DLD1 (cell line): ENCODE measurements around the gene RAPGEF5.

Source experiments
- in situ Hi-C: cut with HindIII; loops from 2 replicates; pipeline ENCODE4 v1.10.0; 2017; ENCODE audit warnings: low sequenced_read_pairs

RAPGEF5 gene

DNA sequence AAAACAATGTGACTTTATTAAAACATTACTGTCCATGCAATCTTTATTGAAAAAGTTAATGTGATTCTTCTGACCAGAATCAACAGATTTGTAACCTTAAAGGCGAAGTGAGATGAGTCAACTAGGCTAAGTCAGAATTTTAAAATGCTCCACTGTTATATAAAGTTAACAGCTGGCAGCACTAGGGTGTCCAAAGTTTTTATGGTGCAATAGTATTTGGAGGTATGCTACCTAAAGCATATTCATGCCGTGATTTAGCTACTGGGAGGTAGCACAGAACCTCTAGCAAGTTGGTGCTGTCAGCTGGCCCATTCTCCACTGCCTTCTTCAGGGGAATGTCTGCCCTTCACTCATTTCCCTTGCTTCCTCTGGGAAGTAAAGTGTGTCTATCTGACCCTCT is 126.7 kb downstream of the RAPGEF5 start:
- in situ Hi-C loops, result no loop called here

DNA sequence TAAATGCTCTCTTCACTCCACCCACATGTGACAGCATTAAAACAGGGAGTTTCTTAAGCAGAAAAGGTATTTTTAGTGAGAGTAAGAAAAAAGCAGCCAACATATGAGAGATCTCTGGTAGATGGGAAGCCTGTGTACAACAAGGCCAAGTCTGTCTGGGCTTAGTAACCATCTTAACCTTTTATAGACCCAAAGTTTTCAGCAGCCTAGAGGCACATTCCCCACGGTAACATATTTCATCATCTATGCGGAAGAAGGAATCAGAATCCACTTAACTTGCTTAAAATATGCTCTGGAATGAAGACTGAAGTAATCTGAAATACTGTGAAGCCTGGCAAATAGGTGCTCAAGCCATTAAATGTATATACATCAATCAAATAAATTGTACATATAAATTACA is 127.8 kb downstream of the RAPGEF5 start:
- in situ Hi-C loops, result no loop called here

DNA sequence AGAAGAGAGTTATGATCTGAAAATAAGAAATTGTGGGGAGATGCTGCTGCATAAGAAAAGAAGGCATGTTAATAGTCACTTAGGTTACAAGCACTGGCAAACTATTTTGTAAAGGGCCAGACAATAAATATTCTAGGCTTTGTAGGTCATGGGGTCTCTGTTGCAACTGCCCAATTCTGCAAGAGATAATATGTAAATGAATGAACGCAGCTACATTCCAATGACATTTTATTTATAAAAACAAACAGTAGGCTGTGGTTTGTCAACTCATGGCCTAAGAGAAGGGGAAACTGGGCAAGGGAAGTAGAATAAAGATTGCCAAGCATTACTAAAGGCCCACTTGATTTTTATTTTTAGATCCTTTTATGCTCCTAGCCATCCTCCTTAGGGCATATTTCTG is 133.1 kb downstream of the RAPGEF5 start:
- in situ Hi-C loops, result no loop called here

DNA sequence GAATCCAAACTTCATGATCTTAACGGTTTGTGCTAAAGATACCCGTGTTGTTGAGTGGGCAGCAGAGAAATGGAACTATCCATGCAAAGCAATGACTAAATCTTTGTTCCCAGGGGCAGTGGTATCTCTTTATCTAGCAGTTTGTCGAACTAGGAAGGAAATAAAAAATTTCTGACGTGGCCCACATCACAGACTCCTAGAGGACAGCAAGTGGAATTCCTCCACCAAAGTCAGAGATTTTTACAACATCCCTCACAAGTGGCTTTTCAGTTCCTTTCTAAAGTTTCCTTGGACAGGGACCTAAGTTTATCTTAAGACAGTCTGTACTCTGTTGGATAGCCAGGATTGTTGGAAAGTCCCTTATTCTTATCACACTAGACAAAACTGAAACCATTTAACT is 136.0 kb downstream of the RAPGEF5 start:
- in situ Hi-C loops, result no loop called here

DNA sequence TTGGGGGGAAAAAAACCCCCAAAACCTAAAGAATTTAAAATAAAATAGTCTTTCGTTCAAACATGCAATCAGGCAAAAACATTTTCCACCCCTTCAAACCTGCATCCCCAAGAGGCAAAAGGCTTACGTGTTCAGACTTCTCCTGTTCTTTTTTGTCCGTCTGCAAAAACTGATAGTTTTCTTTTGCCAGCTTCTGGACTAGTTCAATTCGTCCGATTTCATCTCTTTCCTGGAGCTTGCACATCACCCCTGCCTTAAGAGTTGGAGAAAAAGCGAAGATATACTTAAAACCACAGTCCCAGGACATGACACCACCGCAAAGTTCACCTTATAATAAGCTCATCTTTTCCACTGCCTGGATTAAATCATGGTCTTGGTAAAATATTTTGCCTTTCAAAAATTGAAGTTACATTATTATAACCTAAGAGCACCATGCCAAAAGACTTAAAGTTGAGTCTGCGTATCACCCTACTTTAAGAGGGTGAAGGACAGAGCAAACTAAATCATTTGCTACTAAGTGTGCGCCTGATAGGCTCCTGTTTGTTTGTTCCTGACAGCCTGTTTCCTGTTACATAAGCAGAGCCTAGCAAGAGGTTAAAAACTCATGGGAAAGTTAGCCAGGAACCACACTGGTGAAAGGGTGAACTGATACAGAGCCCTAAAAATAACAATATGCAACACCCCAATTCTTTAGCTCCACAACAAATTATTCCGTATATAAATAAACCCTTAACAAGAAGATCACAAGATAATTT is 137.0 kb downstream of the RAPGEF5 start:
- in situ Hi-C loops, result no loop called here

DNA sequence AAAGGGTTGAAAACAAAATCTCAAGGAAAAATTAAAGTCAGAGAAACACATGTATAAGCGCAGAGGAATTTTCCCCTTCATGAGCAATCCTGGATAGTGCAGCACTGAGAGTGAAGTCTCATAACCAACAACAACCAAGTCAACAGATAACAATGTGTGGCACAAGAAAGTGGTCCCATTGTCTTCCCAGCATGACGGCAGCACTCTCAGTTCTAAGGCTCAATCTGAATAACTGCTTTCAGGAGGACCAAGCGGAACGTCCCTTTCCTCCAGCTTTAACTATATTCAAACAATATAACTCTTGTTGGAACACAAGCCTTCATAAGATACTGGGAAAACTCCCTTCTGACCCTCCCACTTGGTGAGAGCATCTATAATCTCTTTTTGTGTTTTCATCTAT is 137.9 kb downstream of the RAPGEF5 start:
- in situ Hi-C loops, result no loop called here

DNA sequence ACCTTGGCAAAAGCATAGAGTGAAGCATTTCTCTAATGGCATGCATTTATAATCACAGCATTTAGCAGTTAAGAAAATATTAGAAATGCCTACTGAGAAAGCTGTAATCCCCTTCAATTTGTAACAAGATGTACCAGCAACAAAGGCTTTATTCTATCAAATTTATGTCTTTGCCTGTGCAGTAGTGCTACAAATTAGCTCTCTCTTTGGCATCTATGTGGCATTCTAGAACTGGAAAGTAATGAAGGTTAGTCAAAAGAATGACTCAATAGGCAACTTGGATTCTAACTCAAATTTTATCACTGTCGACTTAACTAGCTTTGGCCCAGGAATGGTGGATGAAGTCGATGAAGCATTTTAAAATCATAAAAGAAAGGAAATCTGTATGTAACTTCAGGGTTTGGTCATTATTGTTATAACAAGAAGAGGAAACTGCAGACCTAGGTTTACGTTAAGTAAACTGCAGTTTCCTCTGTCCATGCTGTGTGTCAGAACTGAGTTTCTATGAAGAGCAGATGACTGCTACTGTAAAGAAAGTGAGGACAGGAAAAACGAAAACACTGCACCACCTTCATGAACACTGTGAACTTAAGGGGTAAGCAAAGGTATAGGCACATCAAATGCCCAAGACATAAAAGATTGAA is 140.0 kb downstream of the RAPGEF5 start:
- in situ Hi-C loops, result no loop called here

DNA sequence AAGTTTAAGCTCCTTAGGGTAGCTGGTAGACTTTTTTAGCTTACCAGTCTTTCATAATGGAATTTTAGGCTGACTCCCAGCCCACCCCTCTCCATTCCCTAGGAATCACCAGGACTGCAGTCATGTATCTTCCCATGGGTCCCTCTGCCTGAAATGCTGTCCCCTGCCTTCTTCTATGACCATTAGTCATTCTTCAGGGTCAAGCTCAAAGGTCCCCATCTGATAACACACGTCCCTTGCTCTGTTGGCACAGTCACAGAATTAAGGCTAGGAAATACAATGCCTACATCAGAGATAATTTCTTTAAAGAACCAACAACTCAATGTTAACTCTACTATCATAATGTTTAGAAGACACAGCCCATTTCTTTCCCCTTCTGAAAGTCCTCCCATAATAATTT is 140.6 kb downstream of the RAPGEF5 start:
- in situ Hi-C loops, result no loop called here

DNA sequence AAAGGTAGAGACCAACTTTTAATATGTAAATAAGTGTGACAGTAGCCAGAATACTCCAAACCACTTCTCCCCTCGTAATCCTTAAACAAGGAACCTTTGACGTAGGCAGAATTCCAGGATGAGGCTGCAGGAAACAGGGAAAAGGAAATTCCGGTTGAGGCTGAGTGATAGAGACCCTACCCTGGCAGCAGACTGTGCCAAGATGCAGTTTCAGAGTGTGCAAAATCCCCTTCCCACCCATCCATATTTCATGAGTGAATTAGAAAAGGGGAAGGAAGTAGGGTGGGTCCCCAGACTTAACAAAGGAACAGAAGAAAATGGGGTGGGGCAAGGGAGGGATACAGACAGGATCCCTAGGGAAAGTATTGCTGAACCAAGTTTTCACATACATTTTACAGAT is 143.0 kb downstream of the RAPGEF5 start:
- in situ Hi-C loops, result no loop called here

DNA sequence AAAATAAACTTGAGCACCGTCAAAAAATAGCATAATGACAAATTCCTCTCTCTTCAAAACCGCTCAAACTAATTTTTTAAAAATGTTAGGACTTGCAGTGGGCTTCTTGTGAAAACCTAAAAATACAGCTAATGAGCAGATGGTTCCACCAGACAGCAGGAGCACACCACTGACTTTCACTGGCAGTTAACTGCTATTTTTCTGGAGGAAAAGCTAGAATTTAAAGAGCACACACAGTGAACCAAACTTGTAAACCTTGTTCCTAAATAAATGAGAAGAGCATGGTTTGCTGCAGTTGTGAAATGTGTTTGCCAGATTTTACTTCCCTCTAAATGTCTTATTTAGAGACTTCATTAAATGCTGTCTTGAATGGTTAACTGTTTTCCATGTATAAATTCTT is 143.9 kb downstream of the RAPGEF5 start:
- in situ Hi-C loops, result no loop called here

DNA sequence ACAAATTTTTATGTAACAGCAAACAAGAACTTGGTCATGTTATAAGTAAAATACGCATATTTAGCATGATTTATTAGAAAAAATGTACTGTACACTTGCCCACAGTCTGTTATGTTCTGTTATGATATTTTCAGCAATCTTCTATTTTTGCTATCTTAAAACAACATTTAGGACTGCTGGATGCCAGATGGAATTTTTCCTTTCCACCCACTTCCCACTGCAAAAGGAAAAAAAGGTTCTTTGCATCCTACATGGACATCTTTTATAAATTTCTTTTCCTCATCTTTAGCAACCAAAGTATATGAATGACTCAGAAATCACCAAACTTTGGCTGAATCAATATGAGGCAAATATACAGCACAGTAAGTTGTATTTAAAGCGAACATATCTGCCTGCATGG is 146.0 kb downstream of the RAPGEF5 start:
- in situ Hi-C loops, result no loop called here

DNA sequence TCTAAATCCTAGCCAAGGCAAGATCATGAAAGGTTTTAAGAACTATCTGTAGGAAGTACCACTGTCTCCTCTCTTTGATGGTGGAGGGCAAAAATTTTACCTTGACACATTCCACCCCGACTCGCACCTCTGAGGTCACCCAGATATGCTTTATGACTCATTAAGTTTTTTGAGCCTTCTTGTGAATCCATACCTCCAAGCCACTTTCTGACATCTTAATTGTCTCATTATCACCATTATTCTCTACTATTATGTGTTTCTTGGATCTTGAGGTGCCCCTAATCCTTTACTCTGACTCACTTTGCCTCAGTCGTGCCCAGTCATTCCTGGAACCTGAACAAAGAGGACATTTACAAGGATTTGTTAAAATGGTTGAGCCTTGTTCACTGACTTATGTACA is 146.6 kb downstream of the RAPGEF5 start:
- in situ Hi-C loops, result no loop called here

DNA sequence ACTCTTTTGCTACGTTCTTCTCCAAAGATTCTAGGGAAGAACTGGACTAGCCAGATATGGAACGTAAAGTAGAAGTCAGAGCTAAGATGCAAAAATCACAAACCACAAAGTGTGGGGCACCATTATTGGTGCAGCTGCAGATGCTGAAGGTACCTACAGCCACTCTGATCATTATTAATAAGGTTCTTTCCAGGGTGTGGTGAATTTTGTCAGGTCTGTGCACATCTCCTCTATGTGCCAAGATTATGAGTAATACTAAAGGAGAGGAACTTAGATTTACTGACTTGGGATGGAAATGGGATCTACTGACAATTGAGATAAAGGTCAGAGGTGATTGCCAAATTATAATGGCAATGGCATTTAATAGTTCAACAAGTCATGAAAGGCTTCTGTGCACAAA is 148.2 kb downstream of the RAPGEF5 start:
- in situ Hi-C loops, result no loop called here

DNA sequence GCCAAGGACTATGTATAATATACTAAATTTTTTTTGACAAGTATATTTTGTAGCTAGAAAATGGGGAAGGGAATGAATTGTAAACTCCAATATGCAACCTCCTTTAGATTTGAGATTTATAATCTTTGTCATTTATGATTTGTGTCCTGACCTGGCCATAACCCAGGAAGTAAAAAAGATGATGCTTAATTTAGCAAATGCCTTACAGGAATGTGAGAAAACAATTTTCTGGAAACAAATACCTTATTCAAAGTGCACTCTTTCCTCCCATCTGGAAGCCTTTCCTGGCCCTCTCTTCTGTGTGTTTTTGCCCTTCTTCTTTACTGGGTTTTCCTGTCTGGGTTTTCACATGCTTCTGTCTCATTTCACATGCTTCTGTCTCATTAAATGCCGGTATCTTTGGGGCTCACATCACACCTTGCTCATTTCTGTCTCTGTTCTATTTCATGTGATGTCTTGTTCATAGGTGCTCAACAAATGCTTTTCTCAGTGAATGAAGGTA is 149.2 kb downstream of the RAPGEF5 start:
- in situ Hi-C loops, result no loop called here

DNA sequence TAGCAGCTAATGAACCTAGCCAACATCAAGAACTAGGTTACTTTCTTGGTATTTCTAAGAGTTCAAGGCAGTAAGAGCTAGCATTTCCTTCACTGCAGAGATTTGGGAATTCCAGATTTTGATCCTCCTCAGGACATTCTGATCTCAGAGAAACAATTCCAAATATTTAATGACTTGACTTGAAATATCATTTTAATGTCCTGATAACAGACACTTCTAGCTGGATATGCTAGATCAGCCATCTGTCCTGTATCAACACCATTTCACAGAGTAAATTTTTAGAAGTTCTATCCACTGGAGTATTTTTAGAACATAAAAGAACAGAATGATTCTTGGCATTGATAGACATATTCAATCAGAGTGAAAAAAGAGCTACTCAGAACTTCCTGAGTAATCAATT is 151.3 kb downstream of the RAPGEF5 start:
- in situ Hi-C loops, result no loop called here

DNA sequence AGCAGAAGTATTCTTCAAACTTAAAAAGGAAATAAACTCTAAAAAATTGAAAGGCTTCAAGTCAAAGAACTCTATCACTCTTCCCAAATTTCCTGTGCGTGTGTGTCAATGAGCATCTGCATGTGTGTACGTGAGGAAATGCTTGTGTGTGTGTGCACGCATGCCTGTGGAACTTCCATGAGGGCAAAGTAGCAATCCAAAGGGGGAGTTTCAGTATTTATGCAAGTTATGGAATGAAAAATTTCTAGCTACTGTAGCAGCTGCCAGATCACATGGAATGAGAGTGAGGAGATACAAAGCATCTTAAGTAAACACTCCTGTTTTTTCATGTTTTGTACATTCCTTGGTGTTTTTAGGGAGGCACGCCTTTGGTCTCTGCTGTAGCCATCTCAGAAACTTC is 152.6 kb downstream of the RAPGEF5 start:
- in situ Hi-C loops, result no loop called here

DNA sequence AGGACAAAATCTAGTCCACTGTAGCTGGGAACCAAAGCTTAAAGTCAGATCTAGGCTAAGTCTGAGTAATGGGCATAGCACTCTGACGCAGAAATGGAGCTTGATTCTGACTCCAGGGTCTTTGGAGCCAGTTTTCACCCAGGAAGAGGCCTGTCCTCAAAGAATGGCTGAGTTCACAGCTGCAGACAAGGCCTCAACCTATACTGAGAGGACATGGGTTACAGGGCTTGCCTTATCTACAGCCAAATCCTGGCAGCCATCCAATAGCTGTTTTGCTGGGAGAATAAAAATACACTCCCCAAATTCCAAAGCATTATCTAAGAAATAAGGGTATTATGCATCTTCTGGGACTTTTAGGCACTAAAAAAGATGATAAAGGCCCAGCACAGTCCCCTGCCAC is 154.8 kb downstream of the RAPGEF5 start:
- in situ Hi-C loops, result no loop called here

DNA sequence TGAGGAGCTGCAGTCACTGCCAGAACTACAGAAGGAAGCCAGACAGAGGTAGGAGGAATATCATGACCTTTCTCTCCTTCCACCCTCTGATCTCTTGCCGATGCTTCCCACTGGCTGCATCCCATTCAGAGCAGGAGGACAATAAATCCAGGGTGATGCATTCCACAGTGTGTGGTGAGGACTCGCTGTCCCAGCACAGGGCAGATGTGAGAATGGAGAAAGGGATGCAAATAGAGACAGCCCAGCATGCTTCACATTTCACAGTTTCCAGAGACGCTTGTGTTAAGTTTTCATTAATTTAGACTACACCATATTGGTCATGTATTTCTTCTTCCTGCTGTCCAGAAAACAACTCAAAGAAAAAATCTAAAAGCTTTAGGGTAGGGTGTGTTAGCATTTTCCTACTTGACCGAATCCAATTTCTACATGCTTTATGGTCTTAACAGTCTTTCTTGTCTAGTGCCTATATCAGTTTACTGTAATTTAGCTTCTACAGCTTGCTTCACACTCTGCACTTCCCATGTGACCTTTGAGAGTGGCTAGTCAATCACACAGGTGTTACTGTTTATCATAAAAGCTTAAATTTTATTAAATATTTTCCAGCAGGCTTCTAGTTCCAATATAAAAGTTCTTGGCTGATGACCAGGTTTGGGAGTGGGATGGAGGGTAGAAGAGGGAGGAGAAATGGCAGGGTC is 155.6 kb downstream of the RAPGEF5 start:
- in situ Hi-C loops, result no loop called here

DNA sequence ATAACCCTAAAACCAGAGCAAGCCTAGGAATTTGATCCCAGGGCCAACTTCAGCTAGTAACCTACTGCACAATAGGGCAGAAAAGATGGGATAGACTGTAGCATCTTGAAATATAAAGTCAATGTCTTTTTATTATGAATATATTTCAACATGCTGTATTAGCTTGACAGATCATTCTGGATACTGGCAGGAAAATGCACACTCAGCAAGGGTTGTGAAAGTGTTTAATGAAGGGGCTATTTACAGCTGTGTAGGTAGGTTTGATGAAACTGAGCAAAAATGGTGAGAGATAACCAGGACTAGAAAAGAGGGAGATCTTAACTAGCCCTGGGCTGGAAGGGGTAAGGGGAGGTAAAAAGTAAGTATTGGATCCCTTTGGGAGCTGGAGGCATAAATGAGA is 156.2 kb downstream of the RAPGEF5 start:
- in situ Hi-C loops, result no loop called here

DNA sequence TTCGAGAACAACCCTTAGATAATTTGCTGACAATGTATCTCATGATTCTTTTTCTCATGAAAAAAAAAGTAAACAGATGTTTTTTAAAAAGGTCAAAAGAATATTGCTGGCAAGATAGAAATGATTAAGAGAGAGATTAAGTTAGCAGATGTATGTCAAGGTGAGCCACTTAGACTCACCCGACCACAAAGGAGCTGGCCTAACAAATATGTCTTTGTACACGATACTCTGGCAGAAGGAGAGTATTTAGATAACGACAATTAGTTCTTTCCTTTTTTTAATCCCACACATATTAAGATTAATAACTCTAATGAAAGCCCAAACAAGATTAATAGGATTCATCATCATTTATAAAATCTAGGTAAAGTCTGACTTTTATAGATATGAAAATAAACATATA is 156.7 kb downstream of the RAPGEF5 start:
- in situ Hi-C loops, result no loop called here

DNA sequence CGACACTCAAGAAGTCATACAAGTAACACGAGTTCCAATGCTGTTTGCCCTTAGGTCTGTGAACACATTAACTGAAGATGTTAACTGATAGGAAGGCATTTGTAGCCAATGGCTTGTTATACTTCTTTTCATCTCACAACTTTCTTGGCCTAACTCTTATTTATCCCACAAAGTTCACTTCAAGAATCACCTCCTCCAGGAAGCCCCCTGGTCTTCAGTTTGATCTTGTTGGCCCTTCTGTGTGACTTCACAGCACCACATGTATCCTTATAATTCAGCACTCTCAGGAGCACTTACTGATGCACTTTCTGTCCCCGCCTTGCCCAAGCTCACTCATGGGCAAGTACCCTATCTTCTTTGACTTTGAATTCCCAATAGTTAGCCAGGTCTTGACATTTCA is 159.6 kb downstream of the RAPGEF5 start:
- in situ Hi-C loops, result no loop called here

DNA sequence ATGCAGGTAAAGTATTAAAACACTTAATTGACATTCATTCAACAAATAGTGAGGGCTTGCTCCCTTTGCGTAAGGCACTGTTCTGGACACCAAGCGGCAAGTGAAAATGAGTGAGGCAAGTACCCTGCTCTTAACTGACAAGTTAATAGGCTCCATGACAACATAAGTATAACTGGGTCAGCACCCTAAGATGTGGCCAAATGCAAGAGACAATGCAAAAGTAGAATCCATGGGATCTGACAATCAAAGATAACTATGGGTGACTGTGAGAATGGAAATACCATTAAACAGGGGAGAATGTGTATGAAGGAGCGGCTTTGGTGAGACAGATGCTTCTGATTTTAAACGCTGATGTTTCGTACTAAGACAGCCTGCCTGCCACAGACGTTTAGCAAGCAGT is 160.5 kb downstream of the RAPGEF5 start:
- in situ Hi-C loops, result no loop called here
